Measurements from ENCODE around the gene FRMD3.

DNA sequence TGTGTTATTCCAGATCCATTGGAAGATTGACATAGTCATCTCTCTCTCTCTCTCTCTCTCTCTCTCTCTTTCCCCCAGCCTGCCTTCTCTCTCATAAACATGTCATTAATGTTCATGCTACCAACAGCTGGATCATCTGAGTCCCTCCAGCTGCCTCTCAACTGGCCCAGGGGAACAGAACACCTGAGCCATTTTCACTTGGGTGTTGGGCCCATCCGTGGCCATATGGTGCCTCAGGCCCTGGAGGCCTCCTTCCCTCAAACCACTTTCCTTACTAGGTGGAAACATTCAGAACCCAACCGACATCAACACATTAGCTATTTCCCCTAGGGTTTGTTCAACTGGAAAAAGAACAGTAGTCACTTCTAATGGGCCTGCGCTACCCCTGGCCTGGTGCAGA lies 196.2 kb downstream of the FRMD3 start:
- TF ChIP-seq, protein P1, sequence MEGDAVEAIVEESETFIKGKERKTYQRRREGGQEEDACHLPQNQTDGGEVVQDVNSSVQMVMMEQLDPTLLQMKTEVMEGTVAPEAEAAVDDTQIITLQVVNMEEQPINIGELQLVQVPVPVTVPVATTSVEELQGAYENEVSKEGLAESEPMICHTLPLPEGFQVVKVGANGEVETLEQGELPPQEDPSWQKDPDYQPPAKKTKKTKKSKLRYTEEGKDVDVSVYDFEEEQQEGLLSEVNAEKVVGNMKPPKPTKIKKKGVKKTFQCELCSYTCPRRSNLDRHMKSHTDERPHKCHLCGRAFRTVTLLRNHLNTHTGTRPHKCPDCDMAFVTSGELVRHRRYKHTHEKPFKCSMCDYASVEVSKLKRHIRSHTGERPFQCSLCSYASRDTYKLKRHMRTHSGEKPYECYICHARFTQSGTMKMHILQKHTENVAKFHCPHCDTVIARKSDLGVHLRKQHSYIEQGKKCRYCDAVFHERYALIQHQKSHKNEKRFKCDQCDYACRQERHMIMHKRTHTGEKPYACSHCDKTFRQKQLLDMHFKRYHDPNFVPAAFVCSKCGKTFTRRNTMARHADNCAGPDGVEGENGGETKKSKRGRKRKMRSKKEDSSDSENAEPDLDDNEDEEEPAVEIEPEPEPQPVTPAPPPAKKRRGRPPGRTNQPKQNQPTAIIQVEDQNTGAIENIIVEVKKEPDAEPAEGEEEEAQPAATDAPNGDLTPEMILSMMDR (conservative IDR thresholded peaks at IDR 0.05; ENCODE audit: low read length) = no peak
- TF ChIP-seq EZH2phosphoT487 (IDR thresholded peaks at IDR 0.05; ENCODE audit: borderline replicate concordance) = no peak
